HG03064 (cell line): ENCODE data around the gene P2RX5.
A peak's percentile ranks its signal among the peaks of the same experiment; 100 is the strongest.

Source experiments
- ATAC-seq: cut with Tn5 transposase; IDR thresholded peaks from one replicate; pipeline ENCODE4 v1.9.1; 2021; ENCODE audit warnings: low read depth; ENCODE audit not compliant: unreplicated experiment

P2RX5 gene

GRCh38 chr17:3658784-3659449 is 37.0 kb downstream of the P2RX5 start:
- ATAC-seq = no peak

- ATAC-seq = no peak
Measured at GRCh38 chr17:3657874-3658783, 37.8 kb downstream of the P2RX5 start.

- ATAC-seq = no peak
Measured at GRCh38 chr17:3657588-3657869, 38.4 kb downstream of the P2RX5 start.

- ATAC-seq = no peak
Measured at GRCh38 chr17:3656755-3657587, 39.0 kb downstream of the P2RX5 start.

GRCh38 chr17:3656353-3656752 is 39.6 kb downstream of the P2RX5 start:
- ATAC-seq = no peak

- ATAC-seq = no peak
Measured at GRCh38 chr17:3655766-3656165, 40.2 kb downstream of the P2RX5 start.

- no peak for ATAC-seq
Measured at GRCh38 chr17:3647769-3648555, 48.0 kb downstream of the P2RX5 start.

- ATAC-seq = no peak
Measured at GRCh38 chr17:3647251-3647650, 48.7 kb downstream of the P2RX5 start.

- no peak for ATAC-seq
Measured at GRCh38 chr17:3645310-3645709, 50.6 kb downstream of the P2RX5 start.

- ATAC-seq = no peak
Measured at GRCh38 chr17:3643889-3644349, 52.0 kb downstream of the P2RX5 start.

GRCh38 chr17:3641717-3642486 is 54.1 kb downstream of the P2RX5 start:
- ATAC-seq = no peak

- ATAC-seq = no peak
Measured at GRCh38 chr17:3641014-3641413, 54.9 kb downstream of the P2RX5 start.

- no peak for ATAC-seq
Measured at GRCh38 chr17:3639981-3640596, 55.9 kb downstream of the P2RX5 start.

- no peak for ATAC-seq
Measured at GRCh38 chr17:3636908-3637373, 59.0 kb downstream of the P2RX5 start.

GRCh38 chr17:3636154-3636907 is 59.6 kb downstream of the P2RX5 start, which contains the start of the genes CTNS and SHPK:
Gene CTNS, plus strand, starts transcription at chr17:3636760. Its CDS starts 3,447 bp downstream, at chr17:3640207.
Gene SHPK, minus strand, starts transcription at chr17:3636250. Its CDS starts 31 bp downstream, at chr17:3636219.
- ATAC-seq = peak; percentile 88

- peak; percentile 30 for ATAC-seq
Measured at GRCh38 chr17:3635474-3636153, 60.3 kb downstream of the P2RX5 start.

GRCh38 chr17:3632287-3632686 is 63.7 kb downstream of the P2RX5 start:
- ATAC-seq = no peak

GRCh38 chr17:3630781-3631180 is 65.2 kb downstream of the P2RX5 start:
- ATAC-seq = no peak
